SU-DHL-6 (cell line): ENCODE data around the gene THBD.

ENCODE experiments used
- CTCF ChIP-seq: fragments of 200-600 bp; sonication (generic); IDR thresholded peaks from one replicate; pipeline ENCODE4 v1.5.1; 2017; ENCODE audit warnings: antibody characterized with exemption, mild to moderate bottlenecking, low read length, moderate library complexity; ENCODE audit not compliant: insufficient read depth, poor library complexity, severe bottlenecking
- EZH2phosphoT487 ChIP-seq: fragments of 200-600 bp; sonication (generic), shearing (Covaris generic); conservative IDR thresholded peaks from 2 replicates; pipeline ENCODE4 v1.6.1; 2018; ENCODE audit warnings: mild to moderate bottlenecking, antibody characterized with exemption, low read length, moderate library complexity, mixed read lengths

- TF ChIP-seq CTCF (no peak), EZH2phosphoT487 (no peak)
Measured at GRCh38 chr20:23068283-23068682, 18.8 kb upstream of the THBD start.
